Measurements from ENCODE around the gene MYOM3. TPM values are rescaled to one million over a fixed set of nuclear protein-coding genes. Genes with fewer than 3 reads are reported as not detected.

The MYOM3 gene
- polyA plus RNA-seq, 1 donor (not counting 4 experiments of a cell fraction or from before 2014, with no cell fraction given), result 0.49 TPM

DNA sequence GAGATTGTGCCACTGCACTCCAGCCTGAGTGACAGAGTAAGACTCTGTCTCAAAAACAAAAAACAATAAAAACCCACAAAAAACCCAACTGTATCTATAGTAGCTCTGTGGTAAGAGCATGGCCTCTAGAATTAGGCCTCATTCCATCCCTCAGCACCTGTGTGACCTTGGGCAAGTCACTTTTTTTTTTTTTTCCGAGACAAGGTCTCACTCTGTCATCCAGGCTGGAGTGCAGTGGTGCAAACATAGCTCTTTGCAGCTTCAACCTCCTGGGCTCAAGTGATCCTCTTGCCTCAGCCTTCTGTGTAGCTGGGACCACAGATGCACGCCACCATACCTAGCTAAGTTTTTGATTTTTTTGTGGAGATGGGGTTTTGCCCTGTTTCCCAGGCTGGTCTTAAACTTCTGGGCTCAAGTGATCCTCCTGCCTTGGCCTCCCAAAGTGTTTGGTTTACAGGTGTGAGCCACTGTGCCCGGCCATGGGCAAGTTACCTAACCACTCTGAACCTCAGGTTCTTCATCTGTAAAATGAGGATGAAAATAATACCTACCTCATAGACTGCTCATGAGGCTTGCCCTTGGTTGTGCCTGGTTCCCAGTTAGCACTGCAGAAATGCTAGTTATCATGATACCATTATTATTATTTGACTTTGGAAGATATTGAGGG, 15.3 kb upstream of the MYOM3 start:
- Histone ChIP-seq H3K36me3 (ENCODE audit: control insufficient read depth in 2 of 2, extremely low read depth in 1 of 2, insufficient read depth in 2 of 2, low read length in 2 of 2) (peaks cover 0 to 3% of the 10 kb centered on the region in 2 experiments), H3K9me3 (ENCODE audit: control insufficient read depth, low read depth, low read length) (no peaks in the 10 kb centered on the region), H3K9ac (ENCODE audit: control insufficient read depth, extremely low read depth, insufficient read depth, low read length) (no peak overlapping the region), H3K4me3 (ENCODE audit: control insufficient read depth in 2 of 3, extremely low read depth in 1 of 3, insufficient read depth in 2 of 3, low read depth in 1 of 3, low read length in 3 of 3) (no peak overlapping the region), H3K27me3 (ENCODE audit: control insufficient read depth, extremely low read depth, insufficient read depth, low read length) (no peaks in the 10 kb centered on the region), H4K20me1 (ENCODE audit: control insufficient read depth, extremely low read depth, insufficient read depth, low read length) (no peaks in the 10 kb centered on the region), H3K9me1 (ENCODE audit: control insufficient read depth, extremely low read depth, insufficient read depth, low read length) (no peaks in the 10 kb centered on the region), H3K79me2 (ENCODE audit: control insufficient read depth, insufficient read depth, low read length) (no peaks in the 10 kb centered on the region), H3K4me2 (ENCODE audit: control insufficient read depth, extremely low read depth, insufficient read depth, low read depth, low read length) (no peak overlapping the region), H3K4me1 (ENCODE audit: control insufficient read depth, extremely low read depth, insufficient read depth, low read length) (no peaks in the 10 kb centered on the region), H3K27ac (ENCODE audit: control insufficient read depth, insufficient read depth, low read length) (no peak overlapping the region), H2AFZ (ENCODE audit: control insufficient read depth, low read length) (no peak overlapping the region)
- no peak for FAIRE-seq
- TF ChIP-seq, protein P1, sequence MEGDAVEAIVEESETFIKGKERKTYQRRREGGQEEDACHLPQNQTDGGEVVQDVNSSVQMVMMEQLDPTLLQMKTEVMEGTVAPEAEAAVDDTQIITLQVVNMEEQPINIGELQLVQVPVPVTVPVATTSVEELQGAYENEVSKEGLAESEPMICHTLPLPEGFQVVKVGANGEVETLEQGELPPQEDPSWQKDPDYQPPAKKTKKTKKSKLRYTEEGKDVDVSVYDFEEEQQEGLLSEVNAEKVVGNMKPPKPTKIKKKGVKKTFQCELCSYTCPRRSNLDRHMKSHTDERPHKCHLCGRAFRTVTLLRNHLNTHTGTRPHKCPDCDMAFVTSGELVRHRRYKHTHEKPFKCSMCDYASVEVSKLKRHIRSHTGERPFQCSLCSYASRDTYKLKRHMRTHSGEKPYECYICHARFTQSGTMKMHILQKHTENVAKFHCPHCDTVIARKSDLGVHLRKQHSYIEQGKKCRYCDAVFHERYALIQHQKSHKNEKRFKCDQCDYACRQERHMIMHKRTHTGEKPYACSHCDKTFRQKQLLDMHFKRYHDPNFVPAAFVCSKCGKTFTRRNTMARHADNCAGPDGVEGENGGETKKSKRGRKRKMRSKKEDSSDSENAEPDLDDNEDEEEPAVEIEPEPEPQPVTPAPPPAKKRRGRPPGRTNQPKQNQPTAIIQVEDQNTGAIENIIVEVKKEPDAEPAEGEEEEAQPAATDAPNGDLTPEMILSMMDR (optimal IDR thresholded peaks at IDR 0.05 in 1 of 3, IDR thresholded peaks at IDR 0.05 in 1 of 3, conservative IDR thresholded peaks at IDR 0.05 in 1 of 3; ENCODE audit: extremely low read depth in 1 of 3, insufficient read depth in 2 of 3, low read length in 3 of 3), result no peak
- dilution Hi-C loops (cut with MboI; ENCODE audit: extremely low pct_ligation_motif_present, low sequenced_read_pairs), result no loop called here
- no peak for DNase-seq (ENCODE audit: low read depth, low spot score)

DNA sequence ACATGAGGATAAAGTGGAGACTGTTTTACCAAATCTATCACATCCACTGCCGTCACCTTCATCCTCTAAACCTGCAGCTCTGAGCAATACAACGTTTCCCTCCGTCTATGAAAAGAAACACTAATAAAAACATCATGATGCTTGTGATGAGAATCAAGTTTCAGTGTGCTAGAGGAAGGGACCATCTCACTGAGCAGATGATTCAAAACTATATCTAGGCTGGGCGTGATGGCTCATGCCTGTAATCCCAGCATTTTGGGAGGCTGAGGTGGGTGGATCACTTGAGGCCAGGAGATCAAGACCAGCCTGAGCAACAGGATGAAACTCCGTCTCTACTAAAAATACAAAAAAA, 14.7 kb upstream of the MYOM3 start:
- Histone ChIP-seq H3K79me2 (ENCODE audit: control insufficient read depth, insufficient read depth, low read length) (no peaks in the 10 kb centered on the region), H3K27me3 (ENCODE audit: control insufficient read depth, extremely low read depth, insufficient read depth, low read length) (no peaks in the 10 kb centered on the region), H3K9me1 (ENCODE audit: control insufficient read depth, extremely low read depth, insufficient read depth, low read length) (no peaks in the 10 kb centered on the region), H4K20me1 (ENCODE audit: control insufficient read depth, extremely low read depth, insufficient read depth, low read length) (no peaks in the 10 kb centered on the region), H3K9me3 (ENCODE audit: control insufficient read depth, low read depth, low read length) (no peaks in the 10 kb centered on the region), H3K4me3 (ENCODE audit: control insufficient read depth in 2 of 3, extremely low read depth in 1 of 3, insufficient read depth in 2 of 3, low read depth in 1 of 3, low read length in 3 of 3) (no peak overlapping the region), H3K27ac (ENCODE audit: control insufficient read depth, insufficient read depth, low read length) (no peak overlapping the region), H3K4me2 (ENCODE audit: control insufficient read depth, extremely low read depth, insufficient read depth, low read depth, low read length) (no peak overlapping the region), H2AFZ (ENCODE audit: control insufficient read depth, low read length) (no peak overlapping the region), H3K4me1 (ENCODE audit: control insufficient read depth, extremely low read depth, insufficient read depth, low read length) (no peaks in the 10 kb centered on the region), H3K9ac (ENCODE audit: control insufficient read depth, extremely low read depth, insufficient read depth, low read length) (no peak overlapping the region), H3K36me3 (ENCODE audit: control insufficient read depth in 2 of 2, extremely low read depth in 1 of 2, insufficient read depth in 2 of 2, low read length in 2 of 2) (peaks cover 0 to 3% of the 10 kb centered on the region in 2 experiments)
- FAIRE-seq (no peak), DNase-seq (ENCODE audit: low read depth, low spot score) (no peak)
- TF ChIP-seq, protein P1 (optimal IDR thresholded peaks at IDR 0.05 in 1 of 3, IDR thresholded peaks at IDR 0.05 in 1 of 3, conservative IDR thresholded peaks at IDR 0.05 in 1 of 3; ENCODE audit: extremely low read depth in 1 of 3, insufficient read depth in 2 of 3, low read length in 3 of 3), result no peak
- no peak for TF ChIP-seq EZH2 (IDR thresholded peaks at IDR 0.05; ENCODE audit: low read length)
- dilution Hi-C loops (cut with MboI; ENCODE audit: extremely low pct_ligation_motif_present, low sequenced_read_pairs), result no loop called here
